HepG2 (cell line): ENCODE results near the gene RAET1L.

ENCODE experiments used
- CCDC6 ChIP-seq: sonication (generic); formaldehyde crosslinking; IDR thresholded peaks from 2 replicates; pipeline ENCODE4 v1.8.1; 2022; ENCODE audit warnings: mild to moderate bottlenecking, missing genetic modification reagents, moderate library complexity
- CTCF ChIP-seq: sonication (generic); formaldehyde crosslinking; IDR thresholded peaks from 2 replicates; pipeline ENCODE4 v1.5.0; 2020; ENCODE audit warnings: mild to moderate bottlenecking, missing genetic modification reagents, moderate library complexity
- HDAC6 ChIP-seq: fragments of 200-600 bp; sonication (generic); IDR thresholded peaks from 2 replicates; pipeline ENCODE4 v1.7.0; 2017; ENCODE audit warnings: mild to moderate bottlenecking, antibody characterized with exemption, low read length, low read depth
- HOXA9 ChIP-seq: sonication (generic); formaldehyde crosslinking; IDR thresholded peaks from 2 replicates; pipeline ENCODE4 v1.8.1; 2022; ENCODE audit warnings: missing genetic modification reagents, mild to moderate bottlenecking, moderate library complexity, borderline replicate concordance
- JUNB ChIP-seq: sonication (generic); formaldehyde crosslinking; IDR thresholded peaks from 2 replicates; pipeline ENCODE4 v1.8.0; 2022; ENCODE audit warnings: missing genetic modification reagents, mild to moderate bottlenecking, borderline replicate concordance
- NR3C1 ChIP-seq: sonication (generic); formaldehyde crosslinking; IDR thresholded peaks from 2 replicates; pipeline ENCODE4 v1.4.0; 2020; ENCODE audit warnings: missing genetic modification reagents
- RFX3 ChIP-seq: IDR thresholded peaks from 2 replicates; pipeline ENCODE4 v1.6.1; 2016; ENCODE audit warnings: missing biosample characterization, missing genetic modification reagents
- SIX4 ChIP-seq: sonication (generic); formaldehyde crosslinking; IDR thresholded peaks from 2 replicates; pipeline ENCODE4 v1.4.0; 2020; ENCODE audit warnings: missing genetic modification reagents
- STAT5B ChIP-seq: sonication (generic); formaldehyde crosslinking; IDR thresholded peaks from 2 replicates; pipeline ENCODE4 v1.4.0; 2020; ENCODE audit warnings: missing genetic modification reagents
- ZBTB42 ChIP-seq: sonication (generic); formaldehyde crosslinking; IDR thresholded peaks from 2 replicates; pipeline ENCODE4 v1.5.0; 2020; ENCODE audit warnings: mild to moderate bottlenecking, missing genetic modification reagents
- ZHX1 ChIP-seq: sonication (generic); formaldehyde crosslinking; IDR thresholded peaks from 2 replicates; pipeline ENCODE4 v1.8.1; 2022; ENCODE audit warnings: low read depth, mild to moderate bottlenecking, missing genetic modification reagents
- ZNF121 ChIP-seq: sonication (generic); formaldehyde crosslinking; IDR thresholded peaks from 2 replicates; pipeline ENCODE4 v1.5.0; 2020; ENCODE audit warnings: mild to moderate bottlenecking, missing genetic modification reagents
- ZNF441 ChIP-seq: sonication (generic); formaldehyde crosslinking; IDR thresholded peaks from 2 replicates; pipeline ENCODE4 v1.7.0; 2021; ENCODE audit warnings: missing genetic modification reagents, borderline replicate concordance

- TF ChIP-seq ZNF121 (CRISPR knock-in tag) (no peak), NR3C1 (CRISPR knock-in tag) (no peak), CTCF (no peak), JUNB (CRISPR knock-in tag) (no peak), STAT5B (CRISPR knock-in tag) (no peak), ZNF441 (CRISPR knock-in tag) (no peak), CCDC6 (CRISPR knock-in tag) (no peak), HDAC6 (no peak), SIX4 (CRISPR knock-in tag) (no peak), ZHX1 (no peak), RFX3 (CRISPR knock-in tag) (no peak), ZBTB42 (no peak), HOXA9 (CRISPR knock-in tag) (no peak)
Measured at GRCh38 chr6:150037526-150038201, 12.3 kb upstream of the RAET1L start.
